ENCODE measurements around the gene NHLRC4. TPM values are rescaled to one million over a fixed set of nuclear protein-coding genes. Genes with fewer than 3 reads are reported as not detected.

The NHLRC4 gene
- total and polyA plus RNA-seq, 4 donors = 0.17 to 7.0 (median 0.25) TPM; not detected in 1

GRCh38 chr16:527015-527903 is 39.5 kb upstream of the NHLRC4 start, which contains the start of gene CAPN15 (continued):
- TF ChIP-seq RAD21 (IDR thresholded peaks at IDR 0.05) (no peak), GABPA (IDR thresholded peaks at IDR 0.05 in 1 of 2, conservative IDR thresholded peaks at IDR 0.05 in 1 of 2) (no peak), SP1 (IDR thresholded peaks at IDR 0.05) (no peak), ATF3 (IDR thresholded peaks at IDR 0.05) (no peak)

GRCh38 chr16:528111-529011 is 38.4 kb upstream of the NHLRC4 start:
- Histone ChIP-seq H3K4me3 (ENCODE audit: low read depth in 1 of 3, low read length in 3 of 3) (peak overlapping the region; percentile 62 to 89 (median 87)), H3K36me3 (ENCODE audit: control insufficient read depth in 4 of 4, insufficient read depth in 3 of 4, low read depth in 1 of 4, low read length in 3 of 4) (no peaks in the 10 kb centered on the region), H3K9me3 (ENCODE audit: control insufficient read depth in 4 of 4, low read length in 3 of 4) (no peaks in the 10 kb centered on the region), H3K27me3 (ENCODE audit: control insufficient read depth in 4 of 4, insufficient read depth in 4 of 4, low read length in 3 of 4) (no peaks in the 10 kb centered on the region), H3K27ac (ENCODE audit: low read depth in 1 of 2, low read length in 2 of 2) (peak overlapping the region; percentile 15 to 41), H3K4me1 (ENCODE audit: control insufficient read depth in 4 of 4, insufficient read depth in 4 of 4, low read length in 3 of 4) (peaks cover 18 to 50% (median 37%) of the 10 kb centered on the region in 4 donors), H3K9ac (ENCODE audit: low read depth in 1 of 2, low read length in 2 of 2) (peak overlapping the region; percentile 52 to 56)
- DNase-seq (ENCODE audit: low spot score) = no peak
- 4% methylated on average over 55 of the region's 55 CpGs for whole genome bisulfite sequencing
- TF ChIP-seq RXRA (IDR thresholded peaks at IDR 0.05) = peak in 1 of 2 donors; percentile 29
- no peak for TF ChIP-seq TAF1 (conservative IDR thresholded peaks at IDR 0.05)
- TF ChIP-seq SP1 (IDR thresholded peaks at IDR 0.05) = no peak
- TF ChIP-seq, protein P1, sequence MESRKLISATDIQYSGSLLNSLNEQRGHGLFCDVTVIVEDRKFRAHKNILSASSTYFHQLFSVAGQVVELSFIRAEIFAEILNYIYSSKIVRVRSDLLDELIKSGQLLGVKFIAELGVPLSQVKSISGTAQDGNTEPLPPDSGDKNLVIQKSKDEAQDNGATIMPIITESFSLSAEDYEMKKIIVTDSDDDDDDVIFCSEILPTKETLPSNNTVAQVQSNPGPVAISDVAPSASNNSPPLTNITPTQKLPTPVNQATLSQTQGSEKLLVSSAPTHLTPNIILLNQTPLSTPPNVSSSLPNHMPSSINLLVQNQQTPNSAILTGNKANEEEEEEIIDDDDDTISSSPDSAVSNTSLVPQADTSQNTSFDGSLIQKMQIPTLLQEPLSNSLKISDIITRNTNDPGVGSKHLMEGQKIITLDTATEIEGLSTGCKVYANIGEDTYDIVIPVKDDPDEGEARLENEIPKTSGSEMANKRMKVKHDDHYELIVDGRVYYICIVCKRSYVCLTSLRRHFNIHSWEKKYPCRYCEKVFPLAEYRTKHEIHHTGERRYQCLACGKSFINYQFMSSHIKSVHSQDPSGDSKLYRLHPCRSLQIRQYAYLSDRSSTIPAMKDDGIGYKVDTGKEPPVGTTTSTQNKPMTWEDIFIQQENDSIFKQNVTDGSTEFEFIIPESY (IDR thresholded peaks at IDR 0.05) = no peak
- TF ChIP-seq REST (IDR thresholded peaks at IDR 0.05) = peak; percentile 20
- TF ChIP-seq ATF3 (IDR thresholded peaks at IDR 0.05) = no peak
- TF ChIP-seq YY1 (IDR thresholded peaks at IDR 0.05) = no peak
- TF ChIP-seq HNF4A (conservative IDR thresholded peaks at IDR 0.05) = no peak
- no peak for TF ChIP-seq NR2F2 (IDR thresholded peaks at IDR 0.05)
- no peak for TF ChIP-seq RAD21 (IDR thresholded peaks at IDR 0.05)
- TF ChIP-seq, protein P2, sequence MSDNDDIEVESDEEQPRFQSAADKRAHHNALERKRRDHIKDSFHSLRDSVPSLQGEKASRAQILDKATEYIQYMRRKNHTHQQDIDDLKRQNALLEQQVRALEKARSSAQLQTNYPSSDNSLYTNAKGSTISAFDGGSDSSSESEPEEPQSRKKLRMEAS (IDR thresholded peaks at IDR 0.05) = no peak

All from liver (tissue), 9 donors.